OCI-LY7 (cell line): ENCODE data around the gene ENOX1.

Experiments used
- CTCF ChIP-seq: fragments of 200-600 bp; sonication (generic); conservative IDR thresholded peaks from 2 replicates; pipeline ENCODE4 v1.5.1; 2014; ENCODE audit warnings: mild to moderate bottlenecking, antibody characterized with exemption, low read length, moderate library complexity, mixed read lengths
- EZH2phosphoT487 ChIP-seq: fragments of 200-600 bp; sonication (generic); IDR thresholded peaks from 2 replicates; pipeline ENCODE4 v1.6.1; 2018; ENCODE audit warnings: low read depth, borderline replicate concordance, mild to moderate bottlenecking, mixed run types, antibody characterized with exemption, low read length, moderate library complexity, mixed read lengths

GRCh38 chr13:43277142-43277541 is 509.6 kb downstream of the ENOX1 start:
- TF ChIP-seq CTCF (no peak), EZH2phosphoT487 (no peak)
